ENCODE results near the gene SPTBN5. TPM values are rescaled to one million over a fixed set of nuclear protein-coding genes. Genes with fewer than 3 reads are reported as not detected.

The SPTBN5 gene
- total RNA-seq, 1 experiment from 2014 or later: 3.2 TPM

- CTCF ChIA-PET: no interaction called here
- no peak overlapping the region for H3K4me3 ChIP-seq (ENCODE audit: low read depth, low read length, poor library complexity, severe bottlenecking)
- BruUV-seq (replicated peaks): no TSS peak
- peak overlapping the region; percentile 62 for H3K27ac ChIP-seq (ENCODE audit: low read depth, low read length, poor library complexity, severe bottlenecking)
- no peaks in the 10 kb centered on the region for H3K27me3 ChIP-seq (replicated peaks; ENCODE audit: insufficient read depth, low read depth, low read length, poor library complexity)
- DNase-seq (ENCODE audit: low spot score): peak; percentile 82
- H3K4me1 ChIP-seq (ENCODE audit: insufficient read depth, low read length, poor library complexity, severe bottlenecking): peaks cover 18% of the 10 kb centered on the region
- TF ChIP-seq EZH2 (IDR thresholded peaks at IDR 0.05; ENCODE audit: borderline replicate concordance, low read depth, low read length, poor library complexity, severe bottlenecking) (no peak), CTCF (conservative IDR thresholded peaks at IDR 0.05; ENCODE audit: low read depth, low read length) (no peak)
- intact Hi-C loops (cut with micrococcal nuclease; ENCODE audit: unreplicated experiment): no loop called here
- H3K36me3 ChIP-seq (ENCODE audit: insufficient read depth, low read length, poor library complexity, severe bottlenecking): no peaks in the 10 kb centered on the region
- POLR2A ChIA-PET (ENCODE audit: low non-redundant PET): interaction anchor here (0.7 kb wide), 1 partner anchor 7 kb away, joined by 8 read pairs; no protein-coding TSS in a partner anchor
- H3K9me3 ChIP-seq (ENCODE audit: low read depth, low read length, poor library complexity, severe bottlenecking): no peaks in the 10 kb centered on the region
Observed at GRCh38 chr15:41934843-41935242, 41.0 kb upstream of the SPTBN5 start.

GRCh38 chr15:41933771-41934170 lies 39.9 kb upstream of the SPTBN5 start:
- POLR2A ChIA-PET (ENCODE audit: low non-redundant PET): no interaction called here
- H3K9me3 ChIP-seq (ENCODE audit: low read depth, low read length, poor library complexity, severe bottlenecking): no peaks in the 10 kb centered on the region
- no peak for DNase-seq (ENCODE audit: low spot score)
- H3K27me3 ChIP-seq (replicated peaks; ENCODE audit: insufficient read depth, low read depth, low read length, poor library complexity): no peaks in the 10 kb centered on the region
- peaks cover 18% of the 10 kb centered on the region for H3K4me1 ChIP-seq (ENCODE audit: insufficient read depth, low read length, poor library complexity, severe bottlenecking)
- TF ChIP-seq EZH2 (IDR thresholded peaks at IDR 0.05; ENCODE audit: borderline replicate concordance, low read depth, low read length, poor library complexity, severe bottlenecking) (no peak), CTCF (conservative IDR thresholded peaks at IDR 0.05; ENCODE audit: low read depth, low read length) (no peak)
- no TSS peak for BruUV-seq (replicated peaks)
- no peak overlapping the region for H3K4me3 ChIP-seq (ENCODE audit: low read depth, low read length, poor library complexity, severe bottlenecking)
- CTCF ChIA-PET: no interaction called here
- no peak overlapping the region for H3K27ac ChIP-seq (ENCODE audit: low read depth, low read length, poor library complexity, severe bottlenecking)
- intact Hi-C loops (cut with micrococcal nuclease; ENCODE audit: unreplicated experiment): no loop called here
- no peaks in the 10 kb centered on the region for H3K36me3 ChIP-seq (ENCODE audit: insufficient read depth, low read length, poor library complexity, severe bottlenecking)

- no TSS peak for BruUV-seq (replicated peaks)
- intact Hi-C loops (cut with micrococcal nuclease; ENCODE audit: unreplicated experiment): no loop called here
- Histone ChIP-seq H3K27me3 (replicated peaks; ENCODE audit: insufficient read depth, low read depth, low read length, poor library complexity) (no peaks in the 10 kb centered on the region), H3K4me1 (ENCODE audit: insufficient read depth, low read length, poor library complexity, severe bottlenecking) (peaks cover 22% of the 10 kb centered on the region), H3K9me3 (ENCODE audit: low read depth, low read length, poor library complexity, severe bottlenecking) (no peaks in the 10 kb centered on the region), H3K27ac (ENCODE audit: low read depth, low read length, poor library complexity, severe bottlenecking) (no peak overlapping the region), H3K36me3 (ENCODE audit: insufficient read depth, low read length, poor library complexity, severe bottlenecking) (no peaks in the 10 kb centered on the region), H3K4me3 (ENCODE audit: low read depth, low read length, poor library complexity, severe bottlenecking) (no peak overlapping the region)
- DNase-seq (ENCODE audit: low spot score): no peak
- TF ChIP-seq EZH2 (IDR thresholded peaks at IDR 0.05; ENCODE audit: borderline replicate concordance, low read depth, low read length, poor library complexity, severe bottlenecking): no peak
- no peak for TF ChIP-seq CTCF (conservative IDR thresholded peaks at IDR 0.05; ENCODE audit: low read depth, low read length)
- CTCF ChIA-PET: no interaction called here
- POLR2A ChIA-PET (ENCODE audit: low non-redundant PET): no interaction called here
Observed at GRCh38 chr15:41933326-41933725, 39.5 kb upstream of the SPTBN5 start.

Data from A673 (cell line).